Measurements from ENCODE around the gene ACOXL.
"Not testable (repeated sequence)": the region's sequence is repeated elsewhere in the genome, so short reads cannot be mapped to it uniquely, and the experiment has no call there.

ACOXL gene

DNA sequence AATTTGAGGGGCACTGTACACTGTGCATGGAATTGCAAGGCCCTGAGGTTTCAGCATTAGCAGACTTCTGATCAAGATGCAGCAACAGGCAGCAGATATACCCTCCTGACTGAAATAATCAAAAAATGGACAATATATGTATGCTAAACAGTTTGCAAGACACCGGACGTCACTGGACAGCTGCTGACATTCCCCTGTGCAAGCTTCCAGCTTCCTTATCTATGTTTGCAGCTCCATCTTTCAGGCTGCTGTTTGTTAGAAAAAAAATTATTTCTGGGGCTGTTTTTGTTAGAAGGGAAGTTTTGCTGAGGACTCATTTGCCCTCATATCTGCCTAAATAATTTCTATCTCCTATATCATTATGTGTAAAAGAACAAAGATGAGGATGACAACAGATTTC, 208.9 kb downstream of the ACOXL start:
- no peak for DNase-seq

GRCh38 chr2:110943070-110943634, 210.8 kb downstream of the ACOXL start:
- DNase-seq, result no peak

GRCh38 chr2:110946902-110947301, 214.5 kb downstream of the ACOXL start:
- no peak for DNase-seq

DNA sequence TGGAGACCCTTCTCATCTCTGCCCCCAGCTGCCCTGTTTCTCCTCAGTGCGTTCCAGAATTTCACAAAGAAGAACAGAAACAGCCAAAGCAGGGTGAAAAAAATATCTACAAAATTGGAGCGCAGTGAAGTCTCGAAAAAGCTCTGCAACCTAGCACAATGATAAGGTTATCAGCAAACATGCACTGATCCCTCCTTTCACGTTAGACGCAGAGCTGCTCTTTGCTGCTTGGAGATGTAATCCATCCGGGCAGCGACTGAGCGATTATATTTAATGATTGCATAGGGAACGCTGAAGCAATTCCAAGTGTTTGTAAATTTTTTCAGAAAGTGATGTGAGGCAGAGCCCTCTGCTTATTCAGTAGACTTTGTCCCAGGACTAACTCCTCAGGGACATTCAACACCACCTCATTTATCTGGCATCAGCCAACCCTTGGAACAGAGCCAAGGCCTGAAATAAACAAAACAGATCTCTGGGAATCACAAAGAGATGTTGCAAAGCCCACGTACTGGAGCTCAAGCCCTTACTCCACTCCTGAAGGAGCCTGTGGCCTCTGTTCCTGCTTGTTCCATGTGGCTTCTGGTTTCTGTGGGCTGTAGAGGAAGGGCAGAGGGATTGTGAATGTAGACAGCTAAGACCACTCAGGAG, 215.8 kb downstream of the ACOXL start:
- DNase-seq, result no peak

GRCh38 chr2:110950281-110950680, 217.9 kb downstream of the ACOXL start:
- DNase-seq, result no peak

DNA sequence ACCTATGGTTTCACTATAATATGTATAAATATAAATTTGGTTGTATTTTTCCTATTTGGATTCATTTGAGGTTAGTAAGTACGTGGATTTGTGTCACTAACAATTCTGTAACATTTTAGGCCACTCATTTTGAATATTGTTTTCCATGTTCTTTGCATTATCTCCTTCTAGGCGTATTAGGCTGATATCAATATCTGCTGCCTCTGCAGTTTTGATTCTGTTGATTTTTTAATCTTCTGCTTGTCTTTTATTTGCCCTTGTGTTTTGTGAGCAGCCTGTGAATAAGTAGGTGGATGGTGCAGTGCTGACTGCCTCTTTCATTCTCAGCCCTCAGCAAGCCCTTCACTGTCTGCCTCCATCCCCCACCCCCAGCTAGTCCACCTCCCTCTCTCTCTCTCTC, 222.7 kb downstream of the ACOXL start:
- no peak for DNase-seq

DNA sequence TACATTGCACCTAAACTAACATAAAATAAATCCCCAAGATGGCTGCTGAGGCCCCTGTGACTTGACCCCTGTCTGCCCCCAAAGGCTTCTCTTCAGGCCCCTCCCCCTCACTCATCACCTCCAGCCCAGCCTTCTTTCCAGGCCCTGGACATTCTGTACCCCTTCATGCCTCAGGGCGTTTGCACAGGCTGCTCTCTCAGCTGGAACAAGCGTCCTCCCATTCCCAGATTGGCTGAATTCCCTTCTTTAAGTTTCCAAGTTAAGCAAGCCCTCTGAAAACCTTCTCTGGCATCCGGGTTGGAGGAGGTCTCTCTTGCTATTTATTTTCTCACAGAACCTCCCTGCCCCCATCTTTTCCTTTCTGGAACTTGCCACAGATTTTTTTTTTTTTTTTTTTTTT, 223.2 kb downstream of the ACOXL start:
- no peak for DNase-seq

GRCh38 chr2:110957293-110957692, 224.9 kb downstream of the ACOXL start:
- DNase-seq, result no peak

- DNase-seq, result no peak
Observed at GRCh38 chr2:110958346-110959119, 226.2 kb downstream of the ACOXL start.

DNA sequence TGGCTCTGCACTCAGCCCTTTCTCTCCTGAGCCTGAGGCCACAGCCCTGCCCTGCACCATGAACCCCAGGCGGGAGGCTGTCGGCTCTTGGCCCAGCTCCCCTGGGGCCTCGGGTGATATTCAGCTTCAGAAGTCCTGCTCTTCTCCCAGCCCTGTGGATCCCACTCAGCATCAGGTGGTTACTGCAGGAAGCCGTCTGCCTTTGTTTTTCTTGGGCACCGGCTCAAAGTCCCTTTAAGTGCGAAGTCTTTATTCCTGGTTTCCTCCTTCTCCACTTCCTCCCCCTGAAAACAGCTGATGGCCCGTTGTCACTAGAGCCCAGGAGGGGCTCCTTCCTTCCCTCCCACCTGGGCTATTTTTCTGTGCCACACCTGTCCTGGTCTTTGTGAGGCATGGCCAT, 226.8 kb downstream of the ACOXL start:
- no peak for DNase-seq

DNA sequence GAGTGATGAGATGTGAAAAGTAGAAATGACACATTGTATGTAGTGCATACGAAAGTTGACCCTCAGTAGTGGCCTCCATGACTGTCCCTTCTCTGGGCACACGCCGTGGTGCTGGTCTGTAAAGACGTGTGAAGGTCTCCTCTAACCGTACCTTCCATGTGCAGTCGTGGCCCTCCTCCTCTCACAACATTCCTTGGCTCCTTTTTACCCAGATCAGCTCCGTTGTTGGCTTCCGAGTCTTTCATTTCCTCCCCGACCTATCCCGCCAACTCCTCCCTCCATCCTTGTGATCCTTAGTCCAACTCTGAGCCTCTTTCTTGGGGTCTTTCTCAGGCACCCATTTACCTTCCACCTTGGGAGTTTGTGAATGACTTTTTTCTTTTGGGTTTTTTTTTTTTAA, 227.9 kb downstream of the ACOXL start:
- no peak for DNase-seq

DNA sequence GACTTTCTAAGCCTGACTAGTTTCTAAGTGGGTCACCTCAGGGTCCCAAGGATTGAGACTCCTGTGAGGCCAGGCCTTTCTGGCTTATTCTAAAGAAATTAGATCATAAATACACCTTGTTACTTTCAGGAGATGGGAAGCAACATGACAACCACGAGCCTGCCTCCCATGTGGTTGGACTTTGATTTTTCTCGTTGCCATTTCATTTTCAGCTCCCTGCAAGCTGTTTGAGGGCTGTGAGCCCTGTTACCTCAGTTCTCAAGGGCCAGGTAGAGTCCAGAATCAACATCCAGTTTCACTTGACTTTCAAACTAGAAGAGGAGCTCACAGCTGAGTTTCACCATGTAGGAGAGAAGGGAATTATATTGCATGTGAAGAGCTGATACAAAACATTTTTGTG, 228.6 kb downstream of the ACOXL start:
- DNase-seq, result no peak

GRCh38 chr2:110961643-110962042, 229.3 kb downstream of the ACOXL start:
- not testable (repeated sequence) for DNase-seq

- no peak for DNase-seq
Observed at GRCh38 chr2:110969696-110970095, 237.3 kb downstream of the ACOXL start.

DNA sequence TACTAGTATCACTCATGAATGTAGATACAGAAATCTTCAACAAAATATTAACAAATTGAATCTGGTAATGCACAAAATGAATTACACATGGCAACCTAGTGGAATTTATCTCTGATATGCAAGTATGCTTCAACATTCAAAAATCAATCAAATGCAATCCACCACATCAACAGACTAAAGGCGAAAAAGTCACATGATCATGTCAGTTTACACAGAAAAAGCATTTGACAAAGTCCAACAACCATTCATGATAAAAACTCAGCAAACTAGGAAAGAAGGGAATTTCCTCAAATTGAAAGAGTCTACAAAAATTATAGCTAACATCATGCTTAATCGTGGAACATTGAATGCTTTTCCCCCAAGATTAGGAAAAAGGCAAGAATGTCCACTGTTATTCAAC, 237.8 kb downstream of the ACOXL start:
- no peak for DNase-seq

GRCh38 chr2:110971811-110972210, 239.4 kb downstream of the ACOXL start:
- no peak for DNase-seq

DNA sequence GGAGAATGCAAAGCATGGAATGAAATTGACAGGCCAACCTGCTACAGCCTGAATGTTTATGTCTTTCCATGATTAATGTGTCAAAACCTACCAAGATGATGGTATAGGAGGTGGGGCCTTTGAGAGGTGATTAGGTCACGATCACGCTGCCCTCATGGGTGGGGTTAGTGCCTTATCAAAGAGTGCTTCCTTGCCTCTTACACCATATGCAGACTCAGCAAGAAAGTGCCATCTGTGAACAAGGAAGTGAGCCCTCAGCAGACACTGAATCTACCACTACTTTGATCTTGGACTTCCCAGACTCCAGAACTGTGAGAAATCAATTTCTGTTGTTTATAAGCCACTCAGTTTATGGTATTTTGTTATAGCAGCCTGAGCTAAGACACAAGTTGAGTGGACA, 240.9 kb downstream of the ACOXL start:
- no peak for DNase-seq

- no peak for DNase-seq
Observed at GRCh38 chr2:110977403-110977802, 245.0 kb downstream of the ACOXL start.

- no peak for DNase-seq
Observed at GRCh38 chr2:110978148-110978547, 245.8 kb downstream of the ACOXL start.

- no peak for DNase-seq
Observed at GRCh38 chr2:110978756-110979470, 246.5 kb downstream of the ACOXL start.

- no peak for DNase-seq
Observed at GRCh38 chr2:110979471-110980338, 247.3 kb downstream of the ACOXL start.

GRCh38 chr2:110980339-110981062, 248.1 kb downstream of the ACOXL start:
- DNase-seq, result no peak
